K562 (cell line): ENCODE measurements around the gene JUND. TPM values are rescaled to one million over a fixed set of nuclear protein-coding genes. Genes with fewer than 3 reads are reported as not detected.

Experiments used
- ATAC-seq: fragments of 200-7000 bp; cut with Tn5 transposase; 3 replicates; pipeline ENCODE4 v1.9.1; 2020; ENCODE audit warnings: moderate library complexity
- BruUV-seq: library from RNA; stranded (reverse); fragments of 400-500 nt; replicated peaks from 2 replicates; lab custom pipeline; 2021; lab: Mats Ljungman, UMichigan
- CTCF ChIA-PET: fragments of 300-600 bp; formaldehyde crosslinking; extraction: SDS; loops from one replicate; lab custom pipeline; 2021; ENCODE audit warnings: low intra/inter-chr PET ratio; lab: Yijun Ruan, JAX
- POLR2A ChIA-PET: fragments of 300-600, 350-650 bp; sonication (Branson Sonifier 250); formaldehyde crosslinking; extraction: SDS; loops from one replicate; lab custom pipeline; 2021; ENCODE audit warnings: antibody characterized with exemption, inconsistent platforms; lab: Yijun Ruan, JAX
- DNase-seq, 4 experiments: peaks; one replicate each; pipeline versions ENCODE4 v3.0.0 to v3.0.0-alpha.2; 2011 to 2018; ENCODE audit warnings: low spot score in 3 of 4, mixed read lengths in 3 of 4; ENCODE audit errors: extremely low read depth in 1 of 4
- FAIRE-seq: peaks from 2 replicates; lab custom pipeline; 2011; peaks lifted over from hg19 to GRCh38; lab: Jason Lieb, UNC
- H2AFZ ChIP-seq: 2 replicates; pipeline ENCODE4 v1.6.0; 2011; ENCODE audit warnings: low read depth, low read length, control low read depth, inconsistent platforms
- H3K27ac ChIP-seq: fragments of 200-600 bp; 3 replicates; pipeline ENCODE4 v1.8.0; 2011; ENCODE audit warnings: low read depth, mild to moderate bottlenecking, control low read depth, inconsistent platforms, low read length, moderate library complexity, mixed read lengths; ENCODE audit errors: extremely low read depth
- H3K27me3 ChIP-seq, 2 experiments: fragments of 300-600 bp in 1 of 2; 2 replicates in 1 of 2; 3 replicates in 1 of 2; pipeline versions ENCODE4 v1.6.0 to v1.8.0; 2011; ENCODE audit warnings: inconsistent platforms in 2 of 2, low read length in 2 of 2, mild to moderate bottlenecking in 1 of 2, mixed read lengths in 1 of 2, moderate library complexity in 1 of 2; ENCODE audit not compliant: control insufficient read depth in 2 of 2, insufficient read depth in 2 of 2
- H3K36me3 ChIP-seq: fragments of 300-600 bp; 3 replicates; pipeline ENCODE4 v1.8.0; 2011; ENCODE audit warnings: mild to moderate bottlenecking, low read length, inconsistent platforms; ENCODE audit not compliant: control insufficient read depth, insufficient read depth
- H3K4me1 ChIP-seq, 2 experiments: fragments of 200-600 bp in 1 of 2; replicated peaks in 1 of 2; 2 replicates in 1 of 2; 3 replicates in 1 of 2; pipeline versions ENCODE4 v1.5.1 to v1.8.0; 2011; ENCODE audit warnings: inconsistent platforms in 2 of 2, low read length in 2 of 2, mild to moderate bottlenecking in 1 of 2, mixed read lengths in 1 of 2, moderate library complexity in 1 of 2; ENCODE audit not compliant: control insufficient read depth in 2 of 2, insufficient read depth in 2 of 2
- H3K4me2 ChIP-seq: 2 replicates; pipeline ENCODE4 v1.6.1; 2011; ENCODE audit warnings: low read length, control low read depth, inconsistent platforms, mixed read lengths; ENCODE audit not compliant: insufficient read depth
- H3K4me3 ChIP-seq: fragments of 200-600 bp; sonication (generic), shearing (Covaris generic); 2 replicates; pipeline ENCODE4 v1.5.1; 2016; ENCODE audit warnings: control low read depth, inconsistent platforms
- H3K79me2 ChIP-seq: fragments of 200-600 bp; 3 replicates; pipeline ENCODE4 v1.8.0; 2011; ENCODE audit warnings: low read length, inconsistent platforms; ENCODE audit not compliant: control insufficient read depth, insufficient read depth
- H3K9ac ChIP-seq, 2 experiments: 2 replicates each; pipeline versions ENCODE4 v1.6.0 to v1.6.1; 2011; ENCODE audit warnings: low read depth in 2 of 2, low read length in 2 of 2, control low read depth in 1 of 2, inconsistent platforms in 1 of 2, mild to moderate bottlenecking in 1 of 2, mixed read lengths in 1 of 2; ENCODE audit not compliant: insufficient read depth in 1 of 2
- H3K9me1 ChIP-seq: one replicate; pipeline ENCODE4 v1.6.0; 2011; ENCODE audit warnings: inconsistent platforms, mild to moderate bottlenecking, low read length, moderate library complexity; ENCODE audit not compliant: control insufficient read depth, insufficient read depth
- H3K9me3 ChIP-seq: replicated peaks from 2 replicates; pipeline ENCODE4 v1.5.1; 2011; ENCODE audit warnings: low read depth, low read length, inconsistent platforms; ENCODE audit not compliant: control insufficient read depth, insufficient read depth
- H4K20me1 ChIP-seq: replicated peaks from 2 replicates; pipeline ENCODE4 v1.6.1; 2011; ENCODE audit warnings: low read length, inconsistent platforms, mixed read lengths; ENCODE audit not compliant: control insufficient read depth, insufficient read depth
- BCOR ChIP-seq: fragments of 450-650 bp; IDR thresholded peaks from 2 replicates; pipeline ENCODE4 v1.6.1; 2016
- C11orf30 ChIP-seq: fragments of 450-650 bp; IDR thresholded peaks from 2 replicates; pipeline ENCODE4 v1.6.1; 2016; ENCODE audit warnings: low read depth, mild to moderate bottlenecking
- CBFB ChIP-seq: sonication (generic); formaldehyde crosslinking; IDR thresholded peaks from 2 replicates; pipeline ENCODE4 v1.4.0; 2020; ENCODE audit warnings: mild to moderate bottlenecking, missing genetic modification reagents
- CEBPG ChIP-seq, 3 experiments: fragments of 200-800 bp in 1 of 3; sonication (Bioruptor generic) in 1 of 3; sonication (generic) in 1 of 3; formaldehyde crosslinking in 1 of 3; IDR thresholded peaks in 2 of 3; conservative IDR thresholded peaks in 1 of 3; 2 replicates each; pipeline versions ENCODE4 v1.6.1 to v1.8.0; 2016 to 2022; ENCODE audit warnings: missing compliant biosample characterization in 2 of 3, missing genetic modification characterization in 2 of 3, mild to moderate bottlenecking in 1 of 3, missing genetic modification reagents in 1 of 3
- EZH2 ChIP-seq: IDR thresholded peaks from 2 replicates; pipeline ENCODE4 v1.6.1; 2012; ENCODE audit warnings: low read depth, mild to moderate bottlenecking, inconsistent platforms, low read length, borderline replicate concordance
- IRF2 ChIP-seq: sonication (generic); formaldehyde crosslinking; IDR thresholded peaks from 2 replicates; pipeline ENCODE4 v1.8.1; 2022; ENCODE audit warnings: mild to moderate bottlenecking, missing genetic modification reagents
- LCOR ChIP-seq: sonication (generic); formaldehyde crosslinking; IDR thresholded peaks from 2 replicates; pipeline ENCODE4 v1.8.0; 2022; ENCODE audit warnings: mild to moderate bottlenecking, missing genetic modification reagents
- MAX ChIP-seq: sonication (generic); formaldehyde crosslinking; IDR thresholded peaks from 2 replicates; pipeline ENCODE4 v1.9.0; 2022; ENCODE audit warnings: mild to moderate bottlenecking, missing genetic modification reagents
- NFE2 ChIP-seq: IDR thresholded peaks from 2 replicates; pipeline ENCODE4 v1.6.1; 2014; ENCODE audit warnings: antibody characterized with exemption, low read depth
- RAD21 ChIP-seq, 2 experiments: fragments of 250-450 bp in 1 of 2; fragments of 450-650 bp in 1 of 2; sonication (Bioruptor Pico) in 1 of 2; formaldehyde crosslinking in 1 of 2; IDR thresholded peaks in 1 of 2; conservative IDR thresholded peaks in 1 of 2; 2 replicates each; pipeline versions ENCODE4 v1.4.0 to v1.8.0; 2020 to 2022; ENCODE audit warnings: mild to moderate bottlenecking in 2 of 2, moderate library complexity in 1 of 2
- SIRT6 ChIP-seq: IDR thresholded peaks from one replicate; pipeline ENCODE4 v1.6.1; 2012; ENCODE audit warnings: low read depth, mild to moderate bottlenecking, control low read depth, inconsistent platforms, low read length, moderate library complexity
- TCFL5 ChIP-seq: fragments of 250-450 bp; sonication (Bioruptor Pico); conservative IDR thresholded peaks from 2 replicates; pipeline ENCODE4 v1.6.1; 2021; ENCODE audit warnings: mild to moderate bottlenecking, moderate library complexity, matching md5 sums
- WGBS: fragments of 100-300 bp; shearing (Covaris generic); methylation state at CpG from one replicate; pipeline ENCODE4 v1.1.6; 2016; ENCODE audit warnings: low coverage, mixed read lengths; ENCODE audit not compliant: insufficient coverage; ENCODE audit errors: missing lambda C conversion rate; 5-methylcytosine and 5-hydroxymethylcytosine counted together
- in situ Hi-C: fragments of 300-500 bp; cut with MboI; formaldehyde crosslinking; loops from 4 replicates; pipeline ENCODE4 v1.15.0; 2018; ENCODE audit warnings: inconsistent platforms, mixed read lengths
- intact Hi-C: fragments of 100-400 bp; cut with micrococcal nuclease; formaldehyde crosslinking; loops from 2 replicates; pipeline ENCODE4 v1.14.2; 2022
- polyA plus RNA-seq, 8 experiments: library from polyadenylated mRNA; depleted of rRNA in 4 of 8; stranded (reverse) in 5 of 8; unstranded in 3 of 8; fragments of >200 nt; fragmentation: Nextera tagmentation in 2 of 8; fragmentation: Illumina TruSeq in 1 of 8; extraction: Ambion mirVana in 2 of 8; extraction: Trizol in 1 of 8; gene quantifications; 2 replicates each; pipeline versions ENCODE4 v1.2.1 to v1.2.3, GENCODE V29; 2011 to 2014; ENCODE audit warnings: inconsistent platforms in 1 of 8, missing spikeins in 1 of 8
- total RNA-seq, 7 experiments: library from RNA; depleted of rRNA in 6 of 7; stranded (reverse); fragments of >200 nt in 6 of 7; fragmentation: Illumina TruSeq in 2 of 7; extraction: Trizol in 2 of 7; gene quantifications; 2 replicates each; pipeline versions ENCODE4 v1.2.1 to v1.2.3, GENCODE V29; 2011 to 2021; ENCODE audit warnings: low replicate concordance in 1 of 7

Gene JUND
- total and polyA plus RNA-seq, 9 of the 15 experiments (the other 6 are each of a cell fraction or from before 2014, with no cell fraction given): 6.4 to 286 (median 42.3) TPM

- BruUV-seq: no TSS peak
- H3K4me3 ChIP-seq: no peak overlapping the region
- no peaks in the 10 kb centered on the region for H3K27me3 ChIP-seq
- TF ChIP-seq LCOR (CRISPR knock-in tag) (no peak), C11orf30 (0 out of 2 replicates have a peak, but pooled peaks have one; percentile 21), NFE2 (0 out of 2 replicates have a peak, but pooled peaks have one; percentile 9)
- DNase-seq (no peak), FAIRE-seq (no peak), ATAC-seq (no peak)
- no peaks in the 10 kb centered on the region for H3K9me3 ChIP-seq
- no peak overlapping the region for H2AFZ ChIP-seq
- no peaks in the 10 kb centered on the region for H4K20me1 ChIP-seq
- ChIA-PET CTCF (no interaction called here), POLR2A (interaction anchor here (0.7 to 5.7 kb wide), 3 partner anchors 10 to 115 kb away, joined by 4 to 45 read pairs (median 5); partner anchors contain the start of genes GDF15 and JUND)
- H3K27ac ChIP-seq: no peak overlapping the region
- H3K9me1 ChIP-seq: no peaks in the 10 kb centered on the region
- H3K4me1 ChIP-seq: peaks cover 12 to 36% of the 10 kb centered on the region in 2 experiments; a peak in 4 of 5 replicates
- H3K79me2 ChIP-seq: no peaks in the 10 kb centered on the region
- no peak overlapping the region for H3K4me2 ChIP-seq
- H3K36me3 ChIP-seq: no peaks in the 10 kb centered on the region
- intact Hi-C loops (no loop called here), in situ Hi-C loops (loop anchor here (5.0 kb wide), 1 partner anchor 137 kb away; no protein-coding TSS in a partner anchor)
- H3K9ac ChIP-seq: no peak overlapping the region; a peak in 1 of 4 replicates
- WGBS: 52% methylated on average over 9 of the region's 9 CpGs
These were observed 11.1 kb downstream of the JUND start for GRCh38 chr19:18270326-18270725.

DNA sequence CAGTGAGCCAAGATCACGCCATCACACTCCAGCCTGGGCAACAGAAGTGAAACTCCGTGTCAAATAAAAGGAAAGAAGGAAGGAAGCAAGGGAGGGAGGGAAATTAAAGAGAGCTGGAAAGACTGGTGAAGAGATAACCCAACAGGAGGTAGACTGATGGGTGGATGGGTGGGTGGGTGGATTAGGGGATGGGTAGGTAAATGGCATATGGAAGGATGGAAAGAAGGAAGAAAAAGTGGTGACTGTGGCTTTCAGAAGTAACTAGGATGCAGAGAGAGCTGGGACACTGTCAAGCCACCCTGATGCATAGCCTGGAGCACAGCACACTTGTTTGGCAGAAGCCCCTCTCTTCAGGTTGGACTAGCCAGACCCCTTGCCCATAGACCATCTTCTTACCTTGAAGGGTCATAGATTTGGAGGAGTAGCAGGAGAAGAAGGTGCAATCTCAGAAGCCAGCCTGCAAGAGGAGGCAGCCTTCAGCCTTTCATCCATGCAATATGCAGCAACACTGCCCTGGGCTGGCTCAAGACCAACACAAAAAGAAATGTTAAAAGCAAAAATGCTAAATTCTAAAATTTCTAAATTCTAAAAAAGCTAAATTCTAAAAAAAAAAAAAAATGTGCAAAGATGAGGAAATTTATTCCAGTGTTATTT lies 12.2 kb downstream of the JUND start:
- in situ Hi-C loops: no loop called here
- Histone ChIP-seq H3K9me1 (no peaks in the 10 kb centered on the region), H2AFZ (no peak overlapping the region), H3K4me1 (peaks cover 6 to 36% of the 10 kb centered on the region in 2 experiments; a peak in 4 of 5 replicates), H3K4me3 (no peak overlapping the region), H3K4me2 (no peak overlapping the region), H3K27ac (no peak overlapping the region), H3K9me3 (no peaks in the 10 kb centered on the region), H4K20me1 (no peaks in the 10 kb centered on the region), H3K9ac (no peak overlapping the region), H3K79me2 (no peaks in the 10 kb centered on the region), H3K27me3 (no peaks in the 10 kb centered on the region), H3K36me3 (no peaks in the 10 kb centered on the region)
- BruUV-seq: no TSS peak
- 14% methylated on average over 1 of the region's 2 CpGs for WGBS
- ChIA-PET CTCF (interaction anchor here (0.6 kb wide), 1 partner anchor 41 kb away, joined by 3 read pairs; no protein-coding TSS in a partner anchor), POLR2A (interaction anchor here (0.6 to 5.7 kb wide), 4 partner anchors 11 to 145 kb away, joined by 3 to 45 read pairs (median 4); partner anchors contain the start of genes GDF15 and JUND)
- DNase-seq (no peak), FAIRE-seq (no peak), ATAC-seq (no peak)
- intact Hi-C loops: no loop called here
- TF ChIP-seq SIRT6 (no peak), MAX (CRISPR knock-in tag) (no peak), IRF2 (CRISPR knock-in tag) (no peak), EZH2 (no peak), CEBPG (CRISPR knock-in tag; IDR thresholded peaks at IDR 0.05) (peak; percentile 75), CEBPG (tag; conservative IDR thresholded peaks at IDR 0.05 in 1 of 2, IDR thresholded peaks at IDR 0.05 in 1 of 2) (no peak), TCFL5 (CRISPR knock-in tag) (no peak), CBFB (CRISPR knock-in tag) (no peak), RAD21 (CRISPR knock-in tag; conservative IDR thresholded peaks at IDR 0.05 in 1 of 2, IDR thresholded peaks at IDR 0.05 in 1 of 2) (no peak), BCOR (peak; percentile 35; the same call in 1 of the 2 replicates)
